KOPT-K1 (cell line): ENCODE data around the gene ASTN2.

Experiments
- H3K27ac ChIP-seq: fragments of 200-600 bp; sonication (generic); 2 replicates; pipeline ENCODE4 v1.5.1; 2016; ENCODE audit warnings: antibody characterized with exemption, mild to moderate bottlenecking, low read depth, low read length; ENCODE audit not compliant: poor library complexity, severe bottlenecking
- H3K36me3 ChIP-seq: fragments of 200-600 bp; sonication (generic); 2 replicates; pipeline ENCODE4 v1.5.1; 2017; ENCODE audit warnings: antibody characterized with exemption, mild to moderate bottlenecking, low read length, moderate library complexity; ENCODE audit not compliant: insufficient read depth
- H3K9me3 ChIP-seq: fragments of 200-600 bp; sonication (generic); 2 replicates; pipeline ENCODE4 v1.5.1; 2017; ENCODE audit warnings: antibody characterized with exemption, low read length, mild to moderate bottlenecking; ENCODE audit not compliant: insufficient read depth, poor library complexity, severe bottlenecking

Gene ASTN2

DNA sequence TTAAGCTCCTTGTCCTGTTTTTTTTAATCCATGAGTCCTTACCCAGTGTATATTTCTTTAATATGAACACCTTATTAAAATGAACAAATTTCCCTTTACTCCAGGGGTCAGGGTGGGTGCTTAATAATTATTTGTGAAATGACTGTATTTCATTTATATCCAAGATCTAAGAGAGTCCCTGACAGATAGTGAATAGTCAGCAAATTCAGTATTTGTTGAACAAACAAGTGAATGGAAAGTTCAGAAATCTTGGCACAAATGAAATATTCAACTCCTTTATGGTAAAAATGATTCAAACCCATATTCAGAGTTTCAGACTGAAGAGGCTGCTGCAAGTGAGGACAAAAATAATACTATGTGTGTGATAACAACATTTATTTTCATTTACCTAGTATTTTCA is 59.9 kb downstream of the ASTN2 start:
- Histone ChIP-seq H3K27ac (no peak overlapping the region), H3K9me3 (no peaks in the 10 kb centered on the region), H3K36me3 (no peaks in the 10 kb centered on the region)

DNA sequence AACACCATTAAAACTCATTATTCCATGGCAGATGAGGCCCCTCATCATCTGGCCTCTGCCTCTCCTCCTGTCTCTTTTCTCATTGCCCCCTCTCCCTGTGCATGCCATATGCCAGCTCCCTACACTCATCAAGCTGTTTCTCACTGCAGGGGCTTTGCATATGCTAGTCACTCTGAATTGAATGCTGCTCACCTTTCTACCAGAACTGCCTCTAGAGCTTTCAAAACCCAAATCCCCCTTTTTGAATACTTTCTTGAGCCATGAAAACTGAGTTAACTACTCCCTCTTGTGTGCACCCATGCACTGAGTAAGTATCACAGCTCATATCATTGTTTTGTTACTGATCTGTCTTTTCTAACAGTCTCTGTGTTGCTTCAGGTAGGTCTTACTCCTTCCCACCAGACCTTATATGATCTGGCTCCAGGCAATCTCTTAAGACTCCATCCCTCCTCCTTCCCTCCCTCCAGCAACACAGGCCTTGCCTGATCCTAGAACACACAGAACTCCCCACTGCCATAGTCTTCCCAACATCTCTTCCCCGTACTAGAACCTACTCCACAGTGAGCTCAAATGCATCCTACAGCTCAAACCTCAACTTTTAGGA is 60.5 kb downstream of the ASTN2 start:
- H3K36me3 ChIP-seq, result no peaks in the 10 kb centered on the region
- no peaks in the 10 kb centered on the region for H3K9me3 ChIP-seq
- no peak overlapping the region for H3K27ac ChIP-seq

DNA sequence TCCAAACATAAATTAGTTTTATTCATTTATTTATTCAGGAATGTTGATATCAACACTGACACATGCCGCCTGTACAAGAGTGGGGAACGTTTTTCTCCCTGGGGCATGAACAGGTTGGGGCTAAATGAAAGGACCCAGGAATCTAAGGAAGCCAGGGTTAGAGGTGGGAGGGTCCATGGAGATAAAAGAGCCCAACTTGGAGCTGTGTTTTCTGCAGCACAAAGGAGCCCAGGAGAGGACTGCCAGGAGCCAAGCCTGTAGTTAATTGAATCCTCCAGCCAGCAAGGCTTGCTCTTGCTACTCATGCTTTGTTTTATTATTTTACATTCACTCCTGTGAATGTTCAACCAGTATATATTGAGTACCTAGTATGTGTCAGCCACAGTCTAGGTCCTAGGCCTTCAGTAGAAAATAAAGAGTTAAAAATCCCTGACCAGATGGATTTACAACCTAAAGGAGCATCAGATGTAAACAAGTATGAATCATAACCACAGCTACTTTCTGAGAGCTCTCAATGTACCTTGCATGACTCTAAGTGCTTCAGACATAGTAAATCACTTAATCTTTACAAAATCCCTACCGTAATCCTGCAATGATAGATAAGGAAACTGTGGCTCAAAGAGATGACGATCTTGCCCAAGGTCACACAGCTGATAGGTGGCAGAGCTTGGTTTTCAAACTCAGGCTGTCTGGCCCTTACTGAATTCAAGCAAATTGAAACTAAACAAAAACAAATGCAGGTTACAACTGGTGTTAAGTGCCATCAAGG is 69.8 kb downstream of the ASTN2 start:
- no peaks in the 10 kb centered on the region for H3K36me3 ChIP-seq
- no peak overlapping the region for H3K27ac ChIP-seq

DNA sequence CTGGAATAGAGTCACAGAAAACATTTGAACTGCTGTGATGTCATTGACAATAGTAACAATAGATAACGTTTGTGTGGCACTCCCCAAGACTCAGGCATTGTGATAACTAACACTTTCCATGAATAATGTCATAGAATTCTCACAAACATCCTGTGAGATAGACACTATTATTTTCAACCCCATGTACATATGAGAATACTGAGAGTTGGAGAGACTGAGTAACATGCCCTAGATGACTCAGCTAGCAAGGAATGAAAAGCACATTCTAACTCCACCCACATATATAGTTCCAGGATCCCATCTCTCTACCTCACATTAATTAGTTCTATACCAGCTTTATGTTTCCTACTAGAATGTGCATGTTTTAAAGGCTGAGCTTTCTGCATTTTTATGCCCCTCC is 71.4 kb downstream of the ASTN2 start:
- no peak overlapping the region for H3K27ac ChIP-seq
- H3K9me3 ChIP-seq, result no peaks in the 10 kb centered on the region
- no peaks in the 10 kb centered on the region for H3K36me3 ChIP-seq

More for the DNA sequence above, 69.8 kb downstream of the ASTN2 start:
- H3K9me3 ChIP-seq, result no peaks in the 10 kb centered on the region

DNA sequence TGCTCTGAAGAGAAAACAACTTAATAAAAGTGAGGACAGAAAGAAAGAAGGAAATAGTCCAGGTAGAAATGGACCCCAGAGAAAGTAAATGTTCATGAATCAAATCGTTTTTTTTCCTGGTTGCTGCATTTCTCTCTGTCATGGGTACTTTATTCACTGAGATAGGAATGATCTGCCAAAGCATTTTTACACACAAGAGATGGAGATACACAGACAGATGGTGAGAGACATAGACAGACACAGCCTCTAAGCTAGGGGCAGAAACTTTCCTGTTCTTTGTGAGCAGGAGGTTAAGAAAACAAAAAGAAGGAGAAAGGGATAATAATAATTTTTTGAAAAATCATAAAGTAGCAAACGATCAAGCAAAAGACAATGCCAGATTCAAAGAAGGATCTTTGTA is 73.7 kb downstream of the ASTN2 start:
- no peak overlapping the region for H3K27ac ChIP-seq
- no peaks in the 10 kb centered on the region for H3K36me3 ChIP-seq
- no peaks in the 10 kb centered on the region for H3K9me3 ChIP-seq

DNA sequence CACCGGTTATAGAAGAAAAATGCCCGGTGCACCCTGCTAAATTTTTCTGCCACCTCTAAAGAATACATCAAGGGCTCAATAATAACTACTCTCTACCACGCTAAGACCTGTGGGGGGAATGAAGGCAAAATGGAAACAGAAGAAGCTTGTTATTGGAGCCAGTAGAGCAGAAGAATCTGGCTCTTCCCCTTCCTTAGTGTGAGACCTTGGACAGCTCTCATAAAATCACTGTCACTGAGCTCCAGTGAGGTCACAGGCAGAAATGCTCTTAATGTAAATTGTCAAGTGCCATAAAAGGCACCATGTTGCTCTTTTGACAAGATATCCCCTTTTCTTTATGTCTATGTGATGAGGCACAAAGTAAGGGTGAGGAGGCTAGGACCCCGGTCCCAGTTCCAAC is 74.4 kb downstream of the ASTN2 start:
- no peak overlapping the region for H3K27ac ChIP-seq
- H3K36me3 ChIP-seq, result no peaks in the 10 kb centered on the region
- H3K9me3 ChIP-seq, result no peaks in the 10 kb centered on the region

DNA sequence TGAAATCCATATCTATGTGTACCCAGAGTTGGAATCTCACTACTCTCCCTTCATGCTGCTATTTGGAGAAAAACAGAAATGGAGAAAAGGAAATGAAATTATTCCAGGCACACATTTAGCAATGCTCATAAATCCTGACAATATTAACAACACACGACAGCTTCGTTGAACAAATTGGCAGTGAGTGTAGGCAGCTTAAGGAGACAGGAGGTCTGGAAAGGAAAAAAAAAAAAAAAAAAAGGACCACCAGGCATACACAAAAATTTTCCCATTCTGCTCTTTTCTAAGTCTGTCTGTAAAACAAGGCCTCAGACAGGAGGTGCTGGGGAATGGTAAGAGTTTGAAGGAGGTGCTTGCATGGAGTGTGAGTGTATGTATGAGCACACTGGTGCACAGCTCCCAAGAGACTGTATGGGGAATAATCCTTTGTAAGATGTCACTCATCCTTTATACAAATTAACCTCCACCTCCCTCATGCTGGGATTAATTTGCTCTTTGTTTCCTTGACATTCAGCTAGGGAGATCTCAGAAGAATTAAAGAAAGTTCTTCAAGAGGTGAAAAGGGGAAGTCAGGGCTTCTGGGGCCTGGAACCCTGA is 78.9 kb downstream of the ASTN2 start:
- no peak overlapping the region for H3K27ac ChIP-seq
- H3K36me3 ChIP-seq, result no peaks in the 10 kb centered on the region
- no peaks in the 10 kb centered on the region for H3K9me3 ChIP-seq

DNA sequence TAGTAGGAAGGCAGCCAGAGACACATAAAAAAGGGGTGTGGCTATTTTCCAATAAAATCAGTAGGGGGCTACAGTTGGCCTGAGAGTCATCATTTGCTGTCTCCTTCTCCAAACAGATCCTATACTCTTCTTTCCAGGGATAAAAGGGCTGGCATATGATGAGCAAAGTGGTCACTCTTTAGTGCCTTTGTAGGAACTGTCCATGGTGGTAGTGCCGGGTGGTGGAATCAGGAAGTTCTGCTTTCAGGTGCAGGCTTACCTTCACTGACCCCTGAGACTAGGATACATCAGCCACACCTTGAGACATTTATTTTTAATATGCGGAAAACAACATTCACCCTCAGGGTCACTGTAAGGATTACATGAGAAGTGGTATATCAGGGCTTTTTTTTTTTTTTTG is 80.8 kb downstream of the ASTN2 start:
- no peak overlapping the region for H3K27ac ChIP-seq
- H3K36me3 ChIP-seq, result no peaks in the 10 kb centered on the region
- no peaks in the 10 kb centered on the region for H3K9me3 ChIP-seq

DNA sequence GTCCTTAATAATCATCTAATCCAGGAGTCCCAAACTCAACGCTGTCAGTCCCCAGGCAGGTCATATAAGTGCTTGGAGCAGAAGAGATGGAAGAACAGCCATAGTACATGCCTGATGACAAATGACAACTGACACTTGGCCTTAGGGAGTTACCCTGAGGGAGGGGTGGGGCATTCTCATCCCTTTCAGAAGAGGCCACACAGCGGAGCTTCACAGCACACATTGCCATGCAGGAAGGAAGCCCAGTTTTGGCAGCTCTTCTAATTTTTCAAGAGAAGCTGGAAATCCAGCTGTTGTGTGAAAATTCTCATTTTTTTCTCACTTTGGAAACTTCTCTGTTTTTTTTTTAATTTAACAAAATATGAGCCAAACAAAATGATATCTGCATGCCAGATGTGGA is 89.0 kb downstream of the ASTN2 start:
- H3K9me3 ChIP-seq, result no peaks in the 10 kb centered on the region
- no peak overlapping the region for H3K27ac ChIP-seq
- H3K36me3 ChIP-seq, result no peaks in the 10 kb centered on the region

DNA sequence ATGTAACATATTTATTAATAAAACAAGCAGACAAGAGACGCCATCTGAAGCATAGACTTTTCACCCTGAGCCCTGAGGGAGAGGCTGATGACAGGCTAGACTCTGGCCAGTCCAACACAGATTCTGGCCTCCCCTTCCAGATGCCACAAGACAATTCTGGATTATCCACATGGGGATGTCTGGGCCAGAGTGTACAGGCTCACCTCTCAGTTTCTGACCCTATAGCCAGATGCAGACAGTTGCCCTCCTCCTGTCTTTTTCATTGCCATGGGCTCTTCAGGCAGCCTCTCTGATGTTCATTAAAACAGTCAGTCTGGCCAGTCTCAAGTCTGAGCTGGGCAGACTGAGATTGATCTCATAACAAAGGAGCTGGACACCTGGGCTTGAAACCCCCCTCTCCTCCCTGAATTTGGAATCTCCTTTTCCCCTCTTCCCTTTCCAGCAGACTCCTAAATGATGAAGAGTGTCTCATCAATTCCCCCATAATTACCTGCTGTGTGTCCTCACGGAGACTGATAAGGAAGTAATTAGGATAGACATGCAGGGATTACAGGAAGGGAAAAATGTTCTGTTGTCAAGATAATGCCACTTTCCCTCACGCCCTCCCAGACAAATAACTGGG is 89.6 kb downstream of the ASTN2 start:
- Histone ChIP-seq H3K36me3 (no peaks in the 10 kb centered on the region), H3K9me3 (no peaks in the 10 kb centered on the region), H3K27ac (no peak overlapping the region)

DNA sequence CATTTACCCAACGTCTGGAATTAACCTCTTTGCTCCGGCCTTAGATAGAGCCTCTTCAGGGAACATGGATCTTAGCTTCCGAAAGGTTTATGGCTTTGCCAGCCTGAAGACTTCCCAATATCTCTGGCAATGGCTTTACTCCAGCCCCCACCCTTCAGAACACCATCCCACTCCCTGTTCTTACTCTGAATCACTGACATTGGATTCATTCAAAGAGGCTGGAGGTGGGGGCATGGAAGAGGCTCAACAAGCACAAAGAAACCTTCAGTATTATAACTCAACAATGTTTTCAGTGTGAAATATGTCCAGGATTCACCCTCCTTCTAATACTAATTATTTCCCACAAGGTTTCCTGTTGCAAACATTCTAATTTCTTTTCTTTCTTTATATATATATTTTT is 91.5 kb downstream of the ASTN2 start:
- H3K27ac ChIP-seq, result no peak overlapping the region
- H3K36me3 ChIP-seq, result no peaks in the 10 kb centered on the region
- no peaks in the 10 kb centered on the region for H3K9me3 ChIP-seq

DNA sequence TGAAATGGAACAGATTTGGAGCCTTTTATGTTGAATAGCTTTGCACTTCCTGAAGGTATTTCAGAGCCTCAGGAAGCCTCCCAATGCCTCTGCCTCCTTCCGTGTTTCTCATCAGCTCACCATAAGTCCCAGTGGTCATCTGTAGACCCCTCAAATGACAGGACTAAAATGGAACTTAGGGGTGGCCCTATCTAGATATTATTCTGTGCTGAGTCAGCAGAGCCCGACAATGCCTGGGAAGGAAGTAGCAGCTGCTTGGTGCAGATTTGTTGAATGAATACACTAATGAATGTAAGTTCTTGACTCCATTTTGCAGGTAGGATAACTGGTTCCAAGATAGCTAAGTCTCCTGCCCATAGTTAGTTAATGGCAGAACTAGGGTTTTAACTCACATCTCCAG is 97.7 kb downstream of the ASTN2 start:
- Histone ChIP-seq H3K36me3 (no peaks in the 10 kb centered on the region), H3K9me3 (no peaks in the 10 kb centered on the region), H3K27ac (no peak overlapping the region)

DNA sequence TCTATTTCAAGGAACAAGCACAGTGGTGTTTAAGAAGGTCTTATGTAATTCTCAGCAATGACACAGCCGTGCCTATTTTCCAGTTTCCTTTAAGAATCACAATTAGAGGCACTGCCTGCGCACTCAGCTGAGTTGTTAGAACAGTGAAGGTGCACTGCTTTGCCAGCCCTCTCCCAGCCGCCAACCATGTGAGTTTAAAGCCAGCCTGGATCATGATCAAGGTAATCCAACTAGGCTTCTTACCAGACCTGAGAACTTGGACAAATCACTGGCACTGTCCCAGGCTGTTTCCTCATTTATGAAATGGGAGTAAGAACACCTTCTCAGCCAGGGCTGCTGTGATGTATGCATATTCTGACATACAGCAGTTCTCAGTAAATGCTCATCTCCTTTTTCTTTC is 99.6 kb downstream of the ASTN2 start:
- H3K27ac ChIP-seq, result no peak overlapping the region
- H3K9me3 ChIP-seq, result no peaks in the 10 kb centered on the region
- H3K36me3 ChIP-seq, result no peaks in the 10 kb centered on the region

DNA sequence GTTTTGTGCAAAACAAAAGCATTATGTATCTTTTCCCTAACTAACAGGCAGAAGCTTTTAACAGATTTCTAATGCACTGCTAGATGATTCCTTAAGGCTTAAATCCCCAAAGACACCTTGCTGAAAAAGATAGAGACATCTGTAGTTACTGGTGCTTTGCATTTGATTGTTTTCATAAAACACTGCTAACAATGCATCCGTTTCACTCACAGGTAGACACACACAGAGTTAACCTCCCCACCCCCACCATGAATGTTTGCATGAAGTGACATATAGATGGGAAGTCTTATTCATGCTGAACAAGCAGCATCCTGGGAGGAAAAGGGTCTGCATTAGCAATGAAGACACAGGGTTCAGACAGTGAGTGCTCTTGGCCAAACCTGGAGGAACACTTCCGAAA is 100.9 kb downstream of the ASTN2 start:
- Histone ChIP-seq H3K27ac (no peak overlapping the region), H3K36me3 (no peaks in the 10 kb centered on the region), H3K9me3 (no peaks in the 10 kb centered on the region)

DNA sequence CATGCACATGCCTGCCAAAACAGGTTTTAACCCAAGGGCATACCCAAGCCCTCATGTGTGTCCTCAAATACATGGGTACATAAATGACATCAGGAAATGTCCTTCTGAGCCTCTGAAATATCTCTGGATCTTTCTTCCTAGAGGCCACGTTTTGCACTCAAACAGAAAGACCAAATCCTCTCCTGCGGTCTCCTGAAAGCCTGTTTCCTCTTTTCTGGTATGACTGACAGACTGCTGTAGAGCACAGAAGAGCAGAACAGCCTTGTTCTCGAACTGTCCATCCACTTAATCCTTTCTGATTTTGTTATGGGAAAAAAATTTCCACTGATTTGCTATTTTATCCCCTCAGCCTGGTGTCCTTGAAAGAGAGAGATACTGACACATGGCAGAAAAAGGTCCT is 107.2 kb downstream of the ASTN2 start:
- no peaks in the 10 kb centered on the region for H3K9me3 ChIP-seq
- no peaks in the 10 kb centered on the region for H3K36me3 ChIP-seq
- H3K27ac ChIP-seq, result no peak overlapping the region
